HG02870 (cell line): ENCODE data around the gene EMP2.
"Not testable (repeated sequence)": the region's sequence is repeated elsewhere in the genome, so short reads cannot be mapped to it uniquely, and the experiment has no call there.

Source experiments
- ATAC-seq: cut with Tn5 transposase; IDR thresholded peaks from one replicate; pipeline ENCODE4 v1.9.1; 2021; ENCODE audit warnings: mild to moderate bottlenecking, moderate library complexity; ENCODE audit not compliant: unreplicated experiment

The EMP2 gene

GRCh38 chr16:10552998-10553491 is 27.4 kb downstream of the EMP2 start:
- ATAC-seq: peak; percentile 97

GRCh38 chr16:10552281-10552680 is 28.1 kb downstream of the EMP2 start:
- ATAC-seq: no peak

- ATAC-seq: no peak
Measured at GRCh38 chr16:10551881-10552280, 28.5 kb downstream of the EMP2 start.

GRCh38 chr16:10548404-10548803 is 32.0 kb downstream of the EMP2 start:
- ATAC-seq: no peak

GRCh38 chr16:10547708-10548107 is 32.7 kb downstream of the EMP2 start:
- ATAC-seq: no peak

GRCh38 chr16:10543231-10543977 is 37.0 kb downstream of the EMP2 start:
- ATAC-seq: no peak

GRCh38 chr16:10541366-10541765 is 39.0 kb downstream of the EMP2 start:
- ATAC-seq: no peak

GRCh38 chr16:10539793-10540192 is 40.6 kb downstream of the EMP2 start:
- ATAC-seq: no peak

GRCh38 chr16:10539236-10539635 is 41.2 kb downstream of the EMP2 start:
- no peak for ATAC-seq

GRCh38 chr16:10538583-10538982 is 41.8 kb downstream of the EMP2 start:
- ATAC-seq: no peak

- ATAC-seq: no peak
Measured at GRCh38 chr16:10537946-10538345, 42.5 kb downstream of the EMP2 start.

- no peak for ATAC-seq
Measured at GRCh38 chr16:10536814-10537389, 43.5 kb downstream of the EMP2 start.

- ATAC-seq: not testable (repeated sequence)
Measured at GRCh38 chr16:10536328-10536727, 44.1 kb downstream of the EMP2 start.

- ATAC-seq: no peak
Measured at GRCh38 chr16:10535461-10535860, 44.9 kb downstream of the EMP2 start.

GRCh38 chr16:10534748-10535147 is 45.6 kb downstream of the EMP2 start:
- ATAC-seq: no peak

- not testable (repeated sequence) for ATAC-seq
Measured at GRCh38 chr16:10533612-10534011, 46.8 kb downstream of the EMP2 start.

- no peak for ATAC-seq
Measured at GRCh38 chr16:10531582-10531981, 48.8 kb downstream of the EMP2 start.

GRCh38 chr16:10530685-10531084 is 49.7 kb downstream of the EMP2 start:
- no peak for ATAC-seq

GRCh38 chr16:10529895-10530669 is 50.3 kb downstream of the EMP2 start:
- ATAC-seq: no peak

GRCh38 chr16:10528635-10529034 is 51.8 kb downstream of the EMP2 start:
- ATAC-seq: no peak

GRCh38 chr16:10526962-10527361 is 53.4 kb downstream of the EMP2 start:
- ATAC-seq: no peak
